SH-SY5Y (cell line): ENCODE data around the gene MED7.

Source experiments
- GATA2 ChIP-seq: IDR thresholded peaks from 2 replicates; pipeline ENCODE4 v1.6.1; 2011; ENCODE audit warnings: mild to moderate bottlenecking, low read depth, low read length
- GATA3 ChIP-seq: IDR thresholded peaks from 2 replicates; pipeline ENCODE4 v1.6.1; 2011; ENCODE audit warnings: low read depth, mild to moderate bottlenecking, low read length, moderate library complexity

DNA sequence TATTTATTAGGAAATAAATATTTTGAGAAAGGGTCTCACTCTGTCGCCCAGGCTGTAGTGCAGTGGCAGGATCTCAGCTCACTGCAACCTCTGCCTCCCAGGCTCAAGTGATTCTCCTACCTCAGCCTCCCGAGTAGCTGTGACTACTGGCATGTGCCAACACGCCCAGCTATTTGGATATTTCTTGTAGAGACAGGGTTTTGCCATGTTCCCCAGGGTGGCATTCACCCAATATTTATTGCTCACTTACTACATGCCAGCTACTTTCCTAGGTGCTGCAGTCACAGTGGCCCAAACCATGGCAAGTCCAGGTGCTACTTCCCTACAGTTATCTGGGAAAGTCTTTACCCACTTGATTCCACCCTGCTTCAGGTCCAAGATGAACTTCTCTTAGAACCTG is 8.3 kb upstream of the MED7 start:
- TF ChIP-seq GATA3 (no peak), GATA2 (no peak)
